ENCODE measurements around the gene NTPCR.
A peak's percentile ranks its signal among the peaks of the same experiment; 100 is the strongest.

Gene NTPCR

GRCh38 chr1:233019083-233019482 lies 68.7 kb downstream of the NTPCR start:
- TF ChIP-seq CTCF (conservative IDR thresholded peaks at IDR 0.05), result no peak
- no peak overlapping the region for H3K27ac ChIP-seq

GRCh38 chr1:233019778-233020325 lies 69.4 kb downstream of the NTPCR start:
- TF ChIP-seq CTCF (conservative IDR thresholded peaks at IDR 0.05), result no peak
- no peak overlapping the region for H3K27ac ChIP-seq

- no peak for TF ChIP-seq CTCF (conservative IDR thresholded peaks at IDR 0.05)
- no peak overlapping the region for H3K27ac ChIP-seq
Measured at GRCh38 chr1:233020426-233020825, 70.0 kb downstream of the NTPCR start.

GRCh38 chr1:233022246-233022645 lies 71.8 kb downstream of the NTPCR start:
- TF ChIP-seq CTCF (conservative IDR thresholded peaks at IDR 0.05), result no peak
- H3K27ac ChIP-seq, result no peak overlapping the region

GRCh38 chr1:233024199-233024598 lies 73.8 kb downstream of the NTPCR start:
- TF ChIP-seq CTCF (conservative IDR thresholded peaks at IDR 0.05), result no peak
- peak overlapping the region; percentile 93 for H3K27ac ChIP-seq

GRCh38 chr1:233025157-233025556 lies 74.7 kb downstream of the NTPCR start:
- peak; percentile 80 for TF ChIP-seq CTCF (conservative IDR thresholded peaks at IDR 0.05)
- H3K27ac ChIP-seq, result peak overlapping the region; percentile 93

- peak; percentile 42 for TF ChIP-seq CTCF (conservative IDR thresholded peaks at IDR 0.05)
- peak overlapping the region; percentile 93 for H3K27ac ChIP-seq
Measured at GRCh38 chr1:233025567-233025966, 75.2 kb downstream of the NTPCR start.
